SK-N-SH treated with all-trans-retinoic acid at 6 μM for 48 hours (cell line): Measurements from ENCODE around the gene HEATR5B.

ENCODE experiments used
- OSR1 ChIP-seq: fragments of 250-450 bp; sonication (Bioruptor Pico); IDR thresholded peaks from 2 replicates; pipeline ENCODE4 v1.8.0; 2022; ENCODE audit warnings: moderate library complexity, mild to moderate bottlenecking, inconsistent platforms
- POU6F1 ChIP-seq: fragments of 250-450 bp; sonication (Bioruptor Pico); IDR thresholded peaks from 2 replicates; pipeline ENCODE4 v1.8.0; 2021; ENCODE audit warnings: low read depth, mild to moderate bottlenecking, moderate library complexity, borderline replicate concordance

GRCh38 chr2:37119157-37119556, 35.0 kb upstream of the HEATR5B start:
- TF ChIP-seq OSR1, result no peak
- no peak for TF ChIP-seq POU6F1
